ENCODE data around the gene TSC22D2.
A peak's percentile ranks its signal among the peaks of the same experiment; 100 is the strongest.

Gene TSC22D2

GRCh38 chr3:150408221-150409124 lies at the start of gene TSC22D2:
TSS of gene TSC22D2 (plus strand) at chr3:150408298. CDS start at chr3:150409351, 1,053 bp downstream.
- DNase-seq: peak; percentile 90

- no peak for DNase-seq
Observed at GRCh38 chr3:150359381-150359780, 48.7 kb upstream of the TSC22D2 start.

GRCh38 chr3:150360966-150361365 lies 47.1 kb upstream of the TSC22D2 start:
- no peak for DNase-seq

- DNase-seq: no peak
Observed at GRCh38 chr3:150362515-150363302, 45.4 kb upstream of the TSC22D2 start.

GRCh38 chr3:150363420-150363819 lies 44.7 kb upstream of the TSC22D2 start:
- DNase-seq: no peak

GRCh38 chr3:150365132-150365604 lies 42.9 kb upstream of the TSC22D2 start:
- no peak for DNase-seq

GRCh38 chr3:150367757-150368156 lies 40.3 kb upstream of the TSC22D2 start:
- DNase-seq: no peak

GRCh38 chr3:150370122-150370602 lies 37.9 kb upstream of the TSC22D2 start:
- DNase-seq: no peak

GRCh38 chr3:150370999-150371398 lies 37.1 kb upstream of the TSC22D2 start:
- DNase-seq: no peak

GRCh38 chr3:150371741-150372254 lies 36.3 kb upstream of the TSC22D2 start:
- DNase-seq: no peak

- no peak for DNase-seq
Observed at GRCh38 chr3:150372320-150372719, 35.8 kb upstream of the TSC22D2 start.

- DNase-seq: no peak
Observed at GRCh38 chr3:150372722-150373121, 35.4 kb upstream of the TSC22D2 start.

GRCh38 chr3:150373234-150373875 lies 34.7 kb upstream of the TSC22D2 start:
- no peak for DNase-seq

- DNase-seq: no peak
Observed at GRCh38 chr3:150374975-150375374, 33.1 kb upstream of the TSC22D2 start.

- DNase-seq: no peak
Observed at GRCh38 chr3:150376001-150376848, 31.9 kb upstream of the TSC22D2 start.

- DNase-seq: no peak
Observed at GRCh38 chr3:150377601-150378300, 30.3 kb upstream of the TSC22D2 start.

- no peak for DNase-seq
Observed at GRCh38 chr3:150378301-150378748, 29.8 kb upstream of the TSC22D2 start.

- no peak for DNase-seq
Observed at GRCh38 chr3:150379469-150379868, 28.6 kb upstream of the TSC22D2 start.

- DNase-seq: peak; percentile 68
Observed at GRCh38 chr3:150384296-150385212, 23.5 kb upstream of the TSC22D2 start.
